Stimulated activated naive CD4-positive, alpha-beta T cell treated with Interleukin-2 at 50 U/mL for 16 hours (primary cell): ENCODE results near the gene TMEM53.

ENCODE experiments used
- DNase-seq: peaks from one replicate; lab custom pipeline; 2025; lab: John Stamatoyannopoulos, UW

The TMEM53 gene

GRCh38 chr1:44628962-44629756, 45.1 kb downstream of the TMEM53 start:
- DNase-seq, result no peak

GRCh38 chr1:44625348-44625747, 48.9 kb downstream of the TMEM53 start:
- DNase-seq, result no peak

GRCh38 chr1:44624268-44624901, 49.9 kb downstream of the TMEM53 start:
- DNase-seq, result no peak

- no peak for DNase-seq
Measured at GRCh38 chr1:44621841-44622286, 52.4 kb downstream of the TMEM53 start.

- DNase-seq, result no peak
Measured at GRCh38 chr1:44620072-44620471, 54.2 kb downstream of the TMEM53 start.

GRCh38 chr1:44619261-44619900, 54.9 kb downstream of the TMEM53 start:
- no peak for DNase-seq

- no peak for DNase-seq
Measured at GRCh38 chr1:44617703-44618029, 56.6 kb downstream of the TMEM53 start.

- no peak for DNase-seq
Measured at GRCh38 chr1:44616991-44617702, 57.1 kb downstream of the TMEM53 start.

GRCh38 chr1:44616284-44616990, 57.8 kb downstream of the TMEM53 start:
- DNase-seq, result no peak

- no peak for DNase-seq
Measured at GRCh38 chr1:44613941-44614340, 60.3 kb downstream of the TMEM53 start.

GRCh38 chr1:44611866-44612265, 62.4 kb downstream of the TMEM53 start:
- no peak for DNase-seq

GRCh38 chr1:44611419-44611818, 62.9 kb downstream of the TMEM53 start:
- DNase-seq, result no peak

- DNase-seq, result no peak
Measured at GRCh38 chr1:44610527-44611148, 63.6 kb downstream of the TMEM53 start.

GRCh38 chr1:44609768-44610526, 64.3 kb downstream of the TMEM53 start:
- DNase-seq, result no peak

GRCh38 chr1:44609412-44609767, 64.9 kb downstream of the TMEM53 start:
- DNase-seq, result no peak

GRCh38 chr1:44608141-44608540, 66.1 kb downstream of the TMEM53 start:
- DNase-seq, result no peak

- DNase-seq, result no peak
Measured at GRCh38 chr1:44606701-44607281, 67.5 kb downstream of the TMEM53 start.

- no peak for DNase-seq
Measured at GRCh38 chr1:44605914-44606615, 68.2 kb downstream of the TMEM53 start.

- no peak for DNase-seq
Measured at GRCh38 chr1:44604157-44604955, 69.9 kb downstream of the TMEM53 start.
